Lower leg skin (tissue), 4 donors: ENCODE measurements around the gene SLC28A1. TPM values are rescaled to one million over a fixed set of nuclear protein-coding genes. Genes with fewer than 3 reads are reported as not detected.

Experiments
- DNase-seq, 2 donors: peaks; one replicate each; pipeline ENCODE4 v3.0.0-alpha.2; 2019; ENCODE audit warnings: low spot score in 2 of 2
- H3K4me3 ChIP-seq: fragments of 200-600 bp; sonication (generic); 2 replicates; pipeline ENCODE4 v1.5.1; 2017; ENCODE audit warnings: mild to moderate bottlenecking, low read depth; ENCODE audit not compliant: poor library complexity, severe bottlenecking
- CTCF ChIP-seq, 3 donors: fragments of 450-650 bp; IDR thresholded peaks; one replicate each; pipeline ENCODE4 v1.5.1; 2016; ENCODE audit warnings: antibody characterized with exemption in 3 of 3, mild to moderate bottlenecking in 3 of 3, moderate library complexity in 2 of 3
- POLR2A ChIP-seq, 2 donors: fragments of 450-650 bp; IDR thresholded peaks; one replicate each; pipeline ENCODE4 v1.6.1; 2016 to 2017; ENCODE audit warnings: antibody characterized with exemption in 2 of 2, mild to moderate bottlenecking in 1 of 2, moderate library complexity in 1 of 2
- WGBS, 2 donors: methylation state at CpG; one replicate each; pipeline ENCODE4 v1.1.5; 2018; 5-methylcytosine and 5-hydroxymethylcytosine counted together
- intact Hi-C: fragments of 100-400 bp; cut with DNase I; formaldehyde crosslinking; loops from one replicate; pipeline ENCODE4 v1.15.0; 2023; ENCODE audit warnings: low total_unique reads
- total RNA-seq, 4 donors: library from RNA; depleted of rRNA; stranded (reverse); fragments of >200 nt; gene quantifications; one replicate each; pipeline ENCODE4 v1.1.0, GENCODE V29; 2016

SLC28A1 gene
- total RNA-seq, 4 donors from 2014 or later, result not detected

- WGBS, 2 donors, result 70 to 76% methylated on average over 4 of the region's 4 CpGs
- H3K4me3 ChIP-seq, result no peak overlapping the region
- no peak for TF ChIP-seq POLR2A (IDR thresholded peaks at IDR 0.05)
- TF ChIP-seq CTCF (IDR thresholded peaks at IDR 0.05), result no peak
- intact Hi-C loops, result no loop called here
- DNase-seq, result no peak
Measured at GRCh38 chr15:84992157-84992944, 107.9 kb downstream of the SLC28A1 start.

Other genes with a start within 250 kb of the SLC28A1 start
- 10 to 100 TPM in 3 of 4 donors, 1 to 10 TPM in 1; 10.0 to 26.5 (median 18.9) TPM for gene WDR73, start 230.4 kb upstream of the SLC28A1 start, total RNA-seq
- 1 to 10 TPM in 3 of 4 donors, under 1 TPM in 1; 0.88 to 5.7 (median 3.5) TPM for gene NMB, start 226.5 kb upstream of the SLC28A1 start, total RNA-seq
- gene SEC11A, start 168.5 kb upstream of the SLC28A1 start, total RNA-seq, result 10 to 100 TPM; 44.0 to 88.4 (median 63.1) TPM
- gene ZNF592, start 136.1 kb upstream of the SLC28A1 start, total RNA-seq, result 10 to 100 TPM; 15.8 to 25.5 (median 21.1) TPM
- 1 to 10 TPM in 1 of 4 donors, under 1 TPM in 3; 0.42 to 1.4 (median 0.46) TPM for gene ALPK3, start 67.3 kb upstream of the SLC28A1 start, total RNA-seq
- gene PDE8A, start 97.2 kb downstream of the SLC28A1 start, total RNA-seq, result 10 to 100 TPM; 14.7 to 23.1 (median 19.4) TPM